HepG2 (cell line): ENCODE data around the gene MTUS2. TPM values are rescaled to one million over a fixed set of nuclear protein-coding genes. Genes with fewer than 3 reads are reported as not detected.

Experiments
- ATAC-seq: fragments of 200-7000 bp; cut with Tn5 transposase; 3 replicates; pipeline ENCODE4 v1.9.1; 2020; ENCODE audit warnings: mild to moderate bottlenecking, moderate library complexity
- BruUV-seq: library from RNA; stranded (reverse); fragments of 400-500 nt; replicated peaks from 2 replicates; lab custom pipeline; 2021; lab: Mats Ljungman, UMichigan
- CTCF ChIA-PET: fragments of 300-600 bp; formaldehyde crosslinking; extraction: SDS; loops from one replicate; lab custom pipeline; 2021; ENCODE audit warnings: low total read pairs, inconsistent platforms, low intra/inter-chr PET ratio; lab: Yijun Ruan, JAX
- POLR2A ChIA-PET: fragments of 350-600 bp; sonication (Branson Sonifier 250); formaldehyde crosslinking; loops from one replicate; lab custom pipeline; 2020; ENCODE audit warnings: antibody characterized with exemption, inconsistent platforms; lab: Yijun Ruan, JAX
- DNase-seq: peaks from one replicate; pipeline ENCODE4 v3.0.0-alpha.2; 2015; ENCODE audit warnings: low spot score
- FAIRE-seq: peaks from 3 replicates; lab custom pipeline; 2011; peaks lifted over from hg19 to GRCh38; lab: Jason Lieb, UNC
- H2AFZ ChIP-seq: one replicate; pipeline ENCODE4 v1.6.1; 2011; ENCODE audit warnings: low read length, inconsistent platforms
- H3K27ac ChIP-seq: fragments of 300-600 bp; 3 replicates; pipeline ENCODE4 v1.8.0; 2011; ENCODE audit warnings: mixed run types, mild to moderate bottlenecking, mixed read lengths, low read length, inconsistent platforms; ENCODE audit not compliant: insufficient read depth; ENCODE audit errors: extremely low read length
- H3K27me3 ChIP-seq, 2 experiments: fragments of 200-600 bp in 1 of 2; 2 replicates in 1 of 2; 3 replicates in 1 of 2; pipeline versions ENCODE4 v1.6.0 to v1.8.0; 2011; ENCODE audit warnings: low read length in 2 of 2, mild to moderate bottlenecking in 2 of 2, moderate library complexity in 2 of 2, inconsistent platforms in 1 of 2; ENCODE audit not compliant: insufficient read depth in 2 of 2, control insufficient read depth in 1 of 2
- H3K36me3 ChIP-seq, 2 experiments: fragments of 200-600 bp in 1 of 2; replicated peaks in 1 of 2; 2 replicates in 1 of 2; 3 replicates in 1 of 2; pipeline versions ENCODE4 v1.5.1 to v1.8.0; 2011; ENCODE audit warnings: low read length in 2 of 2, inconsistent platforms in 1 of 2; ENCODE audit not compliant: insufficient read depth in 2 of 2, control insufficient read depth in 1 of 2
- H3K4me1 ChIP-seq: 2 replicates; pipeline ENCODE4 v1.5.1; 2012; ENCODE audit warnings: low read length, inconsistent platforms; ENCODE audit not compliant: insufficient read depth
- H3K4me2 ChIP-seq: 2 replicates; pipeline ENCODE4 v1.6.0; 2011; ENCODE audit warnings: low read depth, low read length, inconsistent platforms
- H3K4me3 ChIP-seq, 3 experiments: fragments of 200-600 bp in 1 of 3; sonication (generic), shearing (Covaris generic) in 1 of 3; replicated peaks in 1 of 3; 2 replicates each; pipeline ENCODE4 v1.5.1; 2011 to 2016; ENCODE audit warnings: low read length in 3 of 3, inconsistent platforms in 2 of 3, low read depth in 2 of 3, mild to moderate bottlenecking in 2 of 3, control low read depth in 1 of 3, mixed read lengths in 1 of 3; ENCODE audit not compliant: insufficient read depth in 1 of 3
- H3K79me2 ChIP-seq: one replicate; pipeline ENCODE4 v1.6.1; 2011; ENCODE audit warnings: low read length, inconsistent platforms; ENCODE audit not compliant: insufficient read depth
- H3K9ac ChIP-seq: 2 replicates; pipeline ENCODE4 v1.6.0; 2011; ENCODE audit warnings: mild to moderate bottlenecking, low read depth, low read length, inconsistent platforms; ENCODE audit not compliant: insufficient read depth
- H3K9me3 ChIP-seq: 2 replicates; pipeline ENCODE4 v1.5.1; 2012; ENCODE audit warnings: mild to moderate bottlenecking, low read length
- H4K20me1 ChIP-seq: 2 replicates; pipeline ENCODE4 v1.6.0; 2011; ENCODE audit warnings: inconsistent platforms, mild to moderate bottlenecking, low read length, moderate library complexity; ENCODE audit not compliant: insufficient read depth
- AGO2 ChIP-seq: fragments of 200-400 bp; formaldehyde crosslinking; optimal IDR thresholded peaks from 2 replicates; pipeline ENCODE3; 2017; ENCODE audit warnings: mild to moderate bottlenecking, low read depth, low read length, moderate library complexity
- ATF3 ChIP-seq: sonication (generic); formaldehyde crosslinking; IDR thresholded peaks from 2 replicates; pipeline ENCODE4 v1.4.0; 2020; ENCODE audit warnings: missing genetic modification reagents
- BRCA1 ChIP-seq: sonication (generic); formaldehyde crosslinking; IDR thresholded peaks from 2 replicates; pipeline ENCODE4 v1.4.0; 2020; ENCODE audit warnings: missing genetic modification reagents
- CENPBD1 ChIP-seq: sonication (generic); formaldehyde crosslinking; IDR thresholded peaks from 2 replicates; pipeline ENCODE4 v1.8.0; 2022; ENCODE audit warnings: missing genetic modification reagents, low read depth, mild to moderate bottlenecking, borderline replicate concordance
- EP300 ChIP-seq, 3 experiments: sonication (generic) in 1 of 3; formaldehyde crosslinking in 1 of 3; IDR thresholded peaks; 2 replicates each; pipeline versions ENCODE4 v1.5.1 to v1.6.1; 2011 to 2020; ENCODE audit warnings: low read depth in 2 of 3, low read length in 2 of 3, borderline replicate concordance in 1 of 3, improper control_type of control experiment in 1 of 3, mild to moderate bottlenecking in 1 of 3, missing genetic modification reagents in 1 of 3, moderate library complexity in 1 of 3
- KDM5A ChIP-seq: fragments of 200-600 bp; sonication (generic); IDR thresholded peaks from 2 replicates; pipeline ENCODE4 v1.7.0; 2018; ENCODE audit warnings: antibody characterized with exemption, mild to moderate bottlenecking, low read length, borderline replicate concordance
- KLF11 ChIP-seq: IDR thresholded peaks from 2 replicates; pipeline ENCODE4 v1.6.1; 2016; ENCODE audit warnings: missing compliant biosample characterization
- NCOR1 ChIP-seq: fragments of 200-600 bp; sonication (generic); IDR thresholded peaks from 2 replicates; pipeline ENCODE4 v1.7.0; 2017; ENCODE audit warnings: antibody characterized with exemption, low read length, borderline replicate concordance
- SIX4 ChIP-seq: sonication (generic); formaldehyde crosslinking; IDR thresholded peaks from 2 replicates; pipeline ENCODE4 v1.4.0; 2020; ENCODE audit warnings: missing genetic modification reagents
- ZNF644 ChIP-seq: IDR thresholded peaks from 2 replicates; pipeline ENCODE4 v1.6.1; 2016; ENCODE audit warnings: low read depth
- ZNF672 ChIP-seq: sonication (generic); formaldehyde crosslinking; IDR thresholded peaks from 2 replicates; pipeline ENCODE4 v1.8.1; 2022; ENCODE audit warnings: missing genetic modification reagents
- ZNF776 ChIP-seq: sonication (generic); formaldehyde crosslinking; IDR thresholded peaks from 2 replicates; pipeline ENCODE4 v1.4.0; 2020; ENCODE audit warnings: mild to moderate bottlenecking, missing genetic modification reagents
- ZNF879 ChIP-seq: sonication (generic); formaldehyde crosslinking; IDR thresholded peaks from 2 replicates; pipeline ENCODE4 v1.8.1; 2023; ENCODE audit warnings: missing genetic modification reagents
- WGBS: methylation state at CpG from one replicate; pipeline ENCODE4 v1.1.6; 2017; ENCODE audit warnings: low lambda C conversion rate; 5-methylcytosine and 5-hydroxymethylcytosine counted together
- in situ Hi-C: cut with HindIII; loops from 2 replicates; pipeline ENCODE4 v1.10.0; 2017; ENCODE audit warnings: low pct_unique_long_range_greater_than_20kb; ENCODE audit not compliant: extremely low pct_ligation_motif_present
- intact Hi-C: fragments of 100-400 bp; cut with micrococcal nuclease; formaldehyde crosslinking; loops from one replicate; pipeline ENCODE4 v1.10.0; 2022; ENCODE audit not compliant: unreplicated experiment
- polyA plus RNA-seq, 8 experiments: library from polyadenylated mRNA; depleted of rRNA in 3 of 8; stranded (reverse) in 7 of 8; unstranded in 1 of 8; fragments of >200 nt; fragmentation: Illumina TruSeq in 4 of 8; extraction: Trizol in 4 of 8; gene quantifications; 2 replicates each; pipeline versions ENCODE4 v1.2.1 to v1.2.3, GENCODE V29; 2011 to 2016; ENCODE audit warnings: low read depth in 4 of 8, missing spikeins in 1 of 8, mixed read lengths in 1 of 8; ENCODE audit not compliant: insufficient read depth in 1 of 8
- total RNA-seq, 5 experiments: library from RNA; depleted of rRNA; stranded (reverse); fragments of >200 nt; fragmentation: Illumina TruSeq; extraction: Trizol; gene quantifications; 2 replicates each; pipeline ENCODE4 v1.2.3, GENCODE V29; 2016; ENCODE audit warnings: low read depth in 1 of 5

MTUS2 gene
- total and polyA plus RNA-seq, 2 of the 13 experiments (the other 11 are each of a cell fraction or from before 2014, with no cell fraction given), result not detected

GRCh38 chr13:29516012-29516411 is 695.9 kb downstream of the MTUS2 start:
- H3K36me3 ChIP-seq, result peaks cover 46 to 83% of the 10 kb centered on the region in 2 experiments
- H4K20me1 ChIP-seq, result peaks cover 5% of the 10 kb centered on the region; the same call in 1 of the 2 replicates
- intact Hi-C loops (no loop called here), in situ Hi-C loops (no loop called here)
- H3K4me1 ChIP-seq, result no peaks in the 10 kb centered on the region
- WGBS, result 98% methylated on average over 11 of the region's 11 CpGs
- no peak overlapping the region for H3K9ac ChIP-seq
- CTCF ChIA-PET, result no interaction called here
- H2AFZ ChIP-seq, result no peak overlapping the region
- ATAC-seq (no peak), DNase-seq (no peak), FAIRE-seq (no peak)
- H3K9me3 ChIP-seq, result no peaks in the 10 kb centered on the region
- POLR2A ChIA-PET, result no interaction called here
- no peak overlapping the region for H3K4me3 ChIP-seq
- TF ChIP-seq CENPBD1 (CRISPR knock-in tag) (no peak), ZNF672 (no peak), KLF11 (CRISPR knock-in tag) (no peak), NCOR1 (no peak), BRCA1 (CRISPR knock-in tag) (no peak), KDM5A (no peak)
- BruUV-seq, result no TSS peak
- H3K79me2 ChIP-seq, result no peaks in the 10 kb centered on the region
- H3K27me3 ChIP-seq, result no peaks in the 10 kb centered on the region
- H3K4me2 ChIP-seq, result no peak overlapping the region
- no peak overlapping the region for H3K27ac ChIP-seq

GRCh38 chr13:29516880-29517279 is 696.7 kb downstream of the MTUS2 start:
- Histone ChIP-seq H3K27ac (no peak overlapping the region), H3K27me3 (no peaks in the 10 kb centered on the region), H3K4me1 (no peaks in the 10 kb centered on the region), H4K20me1 (peaks cover 5% of the 10 kb centered on the region), H3K79me2 (no peaks in the 10 kb centered on the region), H3K9me3 (no peaks in the 10 kb centered on the region), H3K4me3 (no peak overlapping the region), H3K4me2 (no peak overlapping the region), H3K9ac (no peak overlapping the region), H3K36me3 (peaks cover 48 to 86% of the 10 kb centered on the region in 2 experiments), H2AFZ (no peak overlapping the region)
- BruUV-seq, result no TSS peak
- POLR2A ChIA-PET, result no interaction called here
- intact Hi-C loops, result no loop called here
- DNase-seq, result no peak
- no peak for FAIRE-seq
- CTCF ChIA-PET, result no interaction called here
- 100% methylated on average over 1 of the region's 12 CpGs for WGBS
- in situ Hi-C loops, result no loop called here
- ATAC-seq, result no peak
- peak; percentile 45 for TF ChIP-seq AGO2
- TF ChIP-seq ZNF879 (CRISPR knock-in tag), result no peak
- no peak for TF ChIP-seq ZNF644
- no peak for TF ChIP-seq ZNF776 (CRISPR knock-in tag)
- TF ChIP-seq SIX4 (CRISPR knock-in tag), result no peak
- TF ChIP-seq ATF3, result no peak
- no peak for TF ChIP-seq EP300 (IDR thresholded peaks at IDR 0.05; ENCODE audit: low read depth in 2 of 2, low read length in 2 of 2)
- no peak for TF ChIP-seq EP300 (CRISPR knock-in tag; IDR thresholded peaks at IDR 0.05; ENCODE audit: borderline replicate concordance)
